G401 (cell line): ENCODE measurements around the gene GPS2. TPM values are rescaled to one million over a fixed set of nuclear protein-coding genes. Genes with fewer than 3 reads are reported as not detected.

Source experiments
- DNase-seq: peaks from one replicate; pipeline ENCODE4 v3.0.0-alpha.2; 2015; ENCODE audit warnings: low spot score
- in situ Hi-C: cut with HindIII; loops from 2 replicates; pipeline ENCODE4 v1.10.0; 2016; ENCODE audit warnings: low sequenced_read_pairs, mixed read lengths
- total RNA-seq: library from RNA; depleted of rRNA; stranded (reverse); fragments of >200 nt; shearing (Covaris generic); gene quantifications from 2 replicates; pipeline ENCODE4 v1.2.3, GENCODE V29; 2014; rRNA removed

GPS2 gene
- 109 and 113 TPM in 2 replicates for total RNA-seq

GRCh38 chr17:7314719-7315569 lies at the start of gene GPS2:
TSS of gene GPS2 (minus strand) at chr17:7315360. CDS start at chr17:7315052, 308 bp downstream.
- in situ Hi-C loops, result no loop called here
- DNase-seq, result peak; percentile 86

GRCh38 chr17:7363311-7363710 lies 48.2 kb upstream of the GPS2 start:
- in situ Hi-C loops, result no loop called here
- DNase-seq, result no peak

- in situ Hi-C loops, result no loop called here
- no peak for DNase-seq
These were observed 46.7 kb upstream of the GPS2 start for GRCh38 chr17:7361906-7362305.

- in situ Hi-C loops, result no loop called here
- DNase-seq, result no peak
These were observed 42.2 kb upstream of the GPS2 start for GRCh38 chr17:7357381-7357780.

GRCh38 chr17:7356756-7357155 lies 41.6 kb upstream of the GPS2 start:
- no peak for DNase-seq
- in situ Hi-C loops, result no loop called here

- DNase-seq, result peak; percentile 82
- in situ Hi-C loops, result no loop called here
These were observed 41.0 kb upstream of the GPS2 start for GRCh38 chr17:7356072-7356549.

- DNase-seq, result no peak
- in situ Hi-C loops, result no loop called here
These were observed 40.4 kb upstream of the GPS2 start for GRCh38 chr17:7355573-7355972.

GRCh38 chr17:7355053-7355452 lies 39.9 kb upstream of the GPS2 start, which contains the start of gene TMEM95:
TSS of gene TMEM95 (plus strand) at chr17:7355156. CDS start at chr17:7355205, 49 bp downstream.
- in situ Hi-C loops, result no loop called here
- peak; percentile 36 for DNase-seq

GRCh38 chr17:7354262-7354843 lies 39.2 kb upstream of the GPS2 start:
- DNase-seq, result no peak
- in situ Hi-C loops, result no loop called here

GRCh38 chr17:7352910-7353635 lies 37.9 kb upstream of the GPS2 start:
- no peak for DNase-seq
- in situ Hi-C loops, result no loop called here

- DNase-seq, result no peak
- in situ Hi-C loops, result no loop called here
These were observed 37.3 kb upstream of the GPS2 start for GRCh38 chr17:7352503-7352889.

- in situ Hi-C loops, result no loop called here
- peak; percentile 87 for DNase-seq
These were observed 36.7 kb upstream of the GPS2 start, which contains the start of gene KCTD11 for GRCh38 chr17:7351665-7352502. TSS of gene KCTD11 (plus strand) at chr17:7352162.

GRCh38 chr17:7348478-7349242 lies 33.5 kb upstream of the GPS2 start:
- in situ Hi-C loops, result no loop called here
- peak; percentile 66 for DNase-seq

- no peak for DNase-seq
- in situ Hi-C loops, result no loop called here
These were observed 32.7 kb upstream of the GPS2 start for GRCh38 chr17:7347630-7348477.

- no peak for DNase-seq
- in situ Hi-C loops, result no loop called here
These were observed 31.8 kb upstream of the GPS2 start for GRCh38 chr17:7346761-7347614.

GRCh38 chr17:7343250-7343649 lies 28.1 kb upstream of the GPS2 start:
- in situ Hi-C loops, result no loop called here
- DNase-seq, result no peak

- no peak for DNase-seq
- in situ Hi-C loops, result no loop called here
These were observed 26.7 kb upstream of the GPS2 start for GRCh38 chr17:7341842-7342241.
